ENCODE measurements around the gene WDR33.

DNA sequence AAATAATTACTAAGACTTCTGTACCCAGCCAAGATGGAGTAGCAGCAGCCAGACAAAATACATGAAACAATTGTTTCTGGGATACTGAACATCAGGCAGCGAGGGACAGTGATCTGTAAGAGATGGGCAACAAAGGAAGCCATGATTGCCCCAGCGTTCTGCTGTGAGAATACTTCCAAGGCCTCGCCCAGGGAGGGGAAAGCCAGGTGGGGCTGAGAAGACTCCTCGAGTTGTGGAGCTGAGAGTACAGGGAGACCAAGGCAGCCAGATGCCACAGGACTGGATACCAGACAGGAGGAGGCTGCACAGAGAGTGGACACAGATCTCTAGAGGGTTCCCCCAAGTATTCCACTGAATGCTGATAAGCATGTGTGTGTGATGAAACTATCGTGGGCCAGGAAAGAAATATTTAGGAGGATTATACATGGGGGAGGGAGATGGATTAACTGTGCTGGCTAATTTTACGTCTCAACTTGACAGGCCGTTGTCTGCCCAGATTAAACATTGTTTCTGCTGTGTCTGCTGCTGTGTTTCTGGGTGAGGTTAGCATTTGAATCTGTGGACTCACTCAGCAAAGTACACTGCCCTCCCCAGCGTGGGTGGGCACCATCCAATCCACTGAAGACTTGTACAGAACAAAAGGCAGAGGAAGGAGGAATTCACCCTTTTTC lies 125.4 kb downstream of the WDR33 start:
- TF ChIP-seq, protein P1, sequence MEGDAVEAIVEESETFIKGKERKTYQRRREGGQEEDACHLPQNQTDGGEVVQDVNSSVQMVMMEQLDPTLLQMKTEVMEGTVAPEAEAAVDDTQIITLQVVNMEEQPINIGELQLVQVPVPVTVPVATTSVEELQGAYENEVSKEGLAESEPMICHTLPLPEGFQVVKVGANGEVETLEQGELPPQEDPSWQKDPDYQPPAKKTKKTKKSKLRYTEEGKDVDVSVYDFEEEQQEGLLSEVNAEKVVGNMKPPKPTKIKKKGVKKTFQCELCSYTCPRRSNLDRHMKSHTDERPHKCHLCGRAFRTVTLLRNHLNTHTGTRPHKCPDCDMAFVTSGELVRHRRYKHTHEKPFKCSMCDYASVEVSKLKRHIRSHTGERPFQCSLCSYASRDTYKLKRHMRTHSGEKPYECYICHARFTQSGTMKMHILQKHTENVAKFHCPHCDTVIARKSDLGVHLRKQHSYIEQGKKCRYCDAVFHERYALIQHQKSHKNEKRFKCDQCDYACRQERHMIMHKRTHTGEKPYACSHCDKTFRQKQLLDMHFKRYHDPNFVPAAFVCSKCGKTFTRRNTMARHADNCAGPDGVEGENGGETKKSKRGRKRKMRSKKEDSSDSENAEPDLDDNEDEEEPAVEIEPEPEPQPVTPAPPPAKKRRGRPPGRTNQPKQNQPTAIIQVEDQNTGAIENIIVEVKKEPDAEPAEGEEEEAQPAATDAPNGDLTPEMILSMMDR (conservative IDR thresholded peaks at IDR 0.05; ENCODE audit: low read length) = no peak
- TF ChIP-seq EZH2phosphoT487 (IDR thresholded peaks at IDR 0.05; ENCODE audit: borderline replicate concordance, low read depth, low read length) = no peak

Data from OCI-LY7 (cell line).